Hindlimb muscle (tissue), 1 donor: ENCODE measurements around the gene TMEM89. TPM values are rescaled to one million over a fixed set of nuclear protein-coding genes. Genes with fewer than 3 reads are reported as not detected.

ENCODE experiments used
- DNase-seq: peaks from one replicate; pipeline ENCODE4 v3.0.0-alpha.2; 2013
- polyA plus RNA-seq: library from polyadenylated mRNA; unstranded; fragments of 120-200 nt; gene quantifications from one replicate; pipeline ENCODE4 v1.2.1, GENCODE V29; 2013; ENCODE audit not compliant: insufficient read length

The TMEM89 gene
- polyA plus RNA-seq, 1 donor, result not detected

GRCh38 chr3:48641396-48641795 is 19.8 kb upstream of the TMEM89 start:
- DNase-seq, result no peak

GRCh38 chr3:48639944-48640606 is 18.5 kb upstream of the TMEM89 start:
- no peak for DNase-seq

GRCh38 chr3:48637305-48637704 is 15.7 kb upstream of the TMEM89 start:
- DNase-seq, result no peak

GRCh38 chr3:48636149-48636655 is 14.6 kb upstream of the TMEM89 start:
- no peak for DNase-seq

- DNase-seq, result peak; percentile 97
Observed at GRCh38 chr3:48635222-48636021, 13.9 kb upstream of the TMEM89 start, which contains the start of gene SLC26A6. Gene SLC26A6, minus strand, starts transcription at chr3:48635461. Its CDS starts 68 bp downstream, at chr3:48635393.

- peak; percentile 14 for DNase-seq
Observed at GRCh38 chr3:48634661-48635221, 13.2 kb upstream of the TMEM89 start.

- DNase-seq, result no peak
Observed at GRCh38 chr3:48633743-48634142, 12.2 kb upstream of the TMEM89 start.

GRCh38 chr3:48633256-48633655 is 11.7 kb upstream of the TMEM89 start:
- DNase-seq, result no peak

- no peak for DNase-seq
Observed at GRCh38 chr3:48631516-48632448, 10.2 kb upstream of the TMEM89 start.

- DNase-seq, result no peak
Observed at GRCh38 chr3:48630833-48631232, 9.3 kb upstream of the TMEM89 start.

- DNase-seq, result no peak
Observed at GRCh38 chr3:48630407-48630806, 8.8 kb upstream of the TMEM89 start.

GRCh38 chr3:48629894-48630293 is 8.3 kb upstream of the TMEM89 start:
- DNase-seq, result no peak

- DNase-seq, result no peak
Observed at GRCh38 chr3:48628277-48629017, 6.9 kb upstream of the TMEM89 start.

- DNase-seq, result no peak
Observed at GRCh38 chr3:48625600-48625999, 4.0 kb upstream of the TMEM89 start.

GRCh38 chr3:48624767-48625166 is 3.2 kb upstream of the TMEM89 start:
- DNase-seq, result no peak

- DNase-seq, result no peak
Observed at GRCh38 chr3:48623851-48624547, 2.4 kb upstream of the TMEM89 start.

GRCh38 chr3:48619541-48620524 is 1.7 kb downstream of the TMEM89 start:
- no peak for DNase-seq

- DNase-seq, result no peak
Observed at GRCh38 chr3:48617559-48617958, 4.0 kb downstream of the TMEM89 start.

- no peak for DNase-seq
Observed at GRCh38 chr3:48614044-48614443, 7.5 kb downstream of the TMEM89 start.

- DNase-seq, result no peak
Observed at GRCh38 chr3:48612309-48612708, 9.3 kb downstream of the TMEM89 start.
